ENCODE data around the gene MCF2L2.

- no peak for TF ChIP-seq POLR2A (IDR thresholded peaks at IDR 0.05)
- TF ChIP-seq CTCF (IDR thresholded peaks at IDR 0.05), result no peak
- TF ChIP-seq EP300 (IDR thresholded peaks at IDR 0.05), result no peak
Observed at GRCh38 chr3:183448369-183449128, 20.1 kb upstream of the MCF2L2 start.
